ENCODE data around the gene RAB15.

RAB15 gene

DNA sequence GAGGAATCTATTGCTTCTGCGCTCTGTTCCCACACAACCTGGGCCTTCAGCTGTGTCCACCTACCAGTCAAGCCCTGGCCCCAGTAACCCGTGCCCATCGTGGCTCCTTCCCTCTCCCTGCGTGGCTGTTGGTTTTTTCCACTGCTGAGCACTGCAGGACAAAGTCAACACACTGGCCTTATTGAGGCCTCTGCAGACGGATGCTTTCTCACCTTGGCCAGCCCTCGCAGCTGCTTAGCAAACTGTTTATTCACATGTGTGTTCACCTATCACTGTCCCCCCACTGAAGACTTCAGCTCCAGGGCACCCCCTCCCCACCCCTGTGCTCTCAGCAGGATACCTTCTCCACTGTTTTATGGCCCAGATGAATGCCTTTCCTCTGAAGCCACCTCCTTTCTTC lies 16.8 kb downstream of the RAB15 start:
- DNase-seq: peak in 1 of 14 donors; percentile 45

DNA sequence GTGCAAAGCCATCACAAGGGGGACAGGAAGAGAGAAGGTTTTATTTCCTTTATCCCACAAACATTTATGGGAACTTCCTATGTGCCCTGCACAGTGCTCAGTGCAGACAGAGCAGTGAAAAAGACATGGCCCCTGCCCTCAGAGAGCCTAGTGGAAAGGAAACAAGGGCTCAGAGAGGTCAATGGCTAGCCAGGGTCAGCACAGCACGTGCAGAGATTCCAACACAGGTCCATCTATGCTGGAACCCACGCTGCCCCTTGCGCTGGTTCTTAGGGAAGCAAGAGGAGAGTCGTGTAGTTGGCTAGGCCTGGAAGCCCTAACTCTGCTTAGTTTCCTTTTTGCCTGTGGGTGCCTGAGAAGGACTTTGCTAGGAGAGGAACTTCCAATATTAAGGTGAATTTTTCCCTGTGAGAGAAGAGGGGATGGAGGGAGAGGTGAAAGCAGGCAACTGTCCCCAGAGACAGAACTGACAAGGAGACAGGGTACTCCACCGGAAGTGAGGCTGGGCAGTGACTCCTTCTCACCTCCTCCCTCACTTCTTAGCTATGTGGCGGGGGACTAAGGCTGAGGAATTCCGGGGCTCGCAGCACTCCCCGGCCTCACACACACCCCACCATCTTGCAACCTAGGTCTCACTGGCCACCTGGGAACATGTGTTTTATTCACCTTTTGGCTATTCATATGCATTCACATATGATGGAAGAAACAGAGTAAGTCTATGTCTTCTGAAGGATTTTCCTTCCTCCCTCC lies 17.5 kb downstream of the RAB15 start:
- DNase-seq: no peak

DNA sequence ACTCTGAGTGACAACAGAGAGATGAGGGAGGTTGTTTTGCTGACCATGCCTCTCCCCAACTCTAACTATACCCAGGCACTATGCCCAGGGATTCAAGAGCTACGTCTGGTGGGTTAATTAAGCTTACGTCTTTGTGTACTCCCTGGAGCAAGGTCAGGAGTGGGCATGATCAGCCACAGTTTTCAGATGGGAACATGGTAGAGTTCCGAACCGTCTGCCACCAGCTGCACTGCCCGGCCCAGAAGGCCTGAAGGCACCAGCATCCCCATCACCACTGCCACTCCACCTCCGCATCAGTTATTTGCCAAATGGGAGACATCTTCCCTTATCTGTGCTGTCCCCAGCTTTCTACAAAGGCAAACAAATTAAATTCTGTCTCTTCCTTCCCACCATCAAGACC lies 18.5 kb downstream of the RAB15 start:
- no peak for DNase-seq

DNA sequence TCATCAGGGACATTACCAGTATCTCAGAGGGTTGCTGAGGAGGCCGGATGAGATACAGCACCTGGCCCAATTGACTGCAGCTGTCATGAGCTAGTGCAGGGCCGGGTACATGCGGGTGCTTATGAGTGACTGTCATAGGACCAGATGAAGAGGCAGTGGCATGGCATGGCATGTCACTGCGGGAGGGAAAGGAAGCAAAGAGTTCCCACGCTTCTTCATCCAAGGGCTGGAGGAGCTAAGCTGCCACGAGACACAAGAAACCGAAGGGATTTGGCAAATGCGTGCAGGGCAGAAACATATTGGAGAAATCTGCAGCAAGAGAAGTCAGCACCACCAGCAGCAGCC lies 18.9 kb downstream of the RAB15 start:
- peak in 1 of 14 donors; percentile 70 for DNase-seq

DNA sequence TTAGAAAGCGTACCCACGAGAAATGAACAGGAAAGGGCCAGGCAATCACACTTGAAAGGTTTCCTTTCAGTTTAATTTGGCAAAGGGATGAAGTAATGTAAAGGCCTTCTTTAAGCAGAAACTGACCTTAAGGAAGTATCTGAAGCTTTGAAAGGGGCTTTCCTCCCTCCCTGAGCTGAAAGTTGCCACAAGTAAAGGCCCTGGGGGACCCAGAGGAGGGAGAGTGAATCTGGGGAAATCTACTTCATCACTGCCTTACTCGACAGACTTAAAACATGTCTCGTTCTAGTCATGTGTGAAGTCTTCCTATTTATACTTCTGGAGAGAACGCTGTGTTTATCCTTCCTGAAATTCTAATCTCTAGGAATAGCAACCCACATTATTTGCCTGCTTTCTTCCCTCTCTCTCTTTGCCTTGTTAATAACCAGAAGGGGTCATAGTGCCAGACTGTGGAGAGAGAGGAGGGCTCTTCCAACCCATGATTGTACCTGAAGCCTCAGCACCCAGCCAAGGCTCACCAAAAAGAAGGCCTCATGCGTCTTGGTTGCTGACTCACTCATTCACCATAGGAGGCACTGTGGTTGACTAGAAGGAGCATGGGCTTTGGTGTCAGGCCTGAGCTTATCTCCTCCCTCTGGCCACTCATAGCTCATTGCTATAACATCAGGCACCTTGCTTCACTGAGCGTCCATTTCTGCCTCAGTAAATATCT lies 19.4 kb downstream of the RAB15 start:
- DNase-seq: no peak

DNA sequence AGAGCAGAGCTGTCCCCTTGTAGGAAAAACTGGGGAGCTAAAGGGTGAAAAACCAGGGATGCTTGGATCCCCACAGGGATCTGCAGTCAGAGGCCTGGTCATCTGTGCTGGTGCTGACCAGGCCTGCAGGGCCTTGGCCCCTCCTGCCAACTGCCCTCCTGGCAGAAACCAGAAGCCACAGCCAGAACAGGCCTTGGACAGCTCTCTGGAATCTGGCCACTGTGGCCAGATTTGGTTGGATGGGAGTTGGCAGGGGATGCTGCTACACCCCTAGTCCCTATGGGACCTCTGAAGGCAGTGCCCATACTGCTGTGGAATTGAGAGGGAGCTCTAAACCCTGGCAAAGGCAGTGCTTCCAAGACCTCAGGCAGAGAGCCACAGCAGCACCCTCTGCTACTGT lies 20.4 kb downstream of the RAB15 start:
- DNase-seq: peak in 1 of 14 donors; percentile 77

DNA sequence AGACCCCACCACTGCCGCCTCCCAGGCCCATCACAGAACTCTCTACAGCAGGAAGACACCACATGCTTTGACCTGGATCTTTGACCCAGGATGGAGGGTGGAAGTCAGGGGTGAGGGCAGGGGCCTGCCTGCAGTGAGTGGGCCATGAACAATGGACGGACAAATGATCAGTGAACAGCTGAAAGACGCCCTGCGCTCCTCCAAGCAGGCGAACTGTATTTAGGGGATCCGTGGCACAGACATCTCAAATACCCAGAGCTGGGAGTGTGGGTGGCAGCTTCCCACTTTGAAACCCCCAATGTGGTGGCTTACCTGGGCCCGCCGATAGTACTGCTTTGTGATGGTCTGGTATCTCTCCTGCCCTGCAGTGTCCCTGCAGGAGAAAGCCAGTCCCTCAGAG lies 20.8 kb downstream of the RAB15 start:
- DNase-seq: no peak

DNA sequence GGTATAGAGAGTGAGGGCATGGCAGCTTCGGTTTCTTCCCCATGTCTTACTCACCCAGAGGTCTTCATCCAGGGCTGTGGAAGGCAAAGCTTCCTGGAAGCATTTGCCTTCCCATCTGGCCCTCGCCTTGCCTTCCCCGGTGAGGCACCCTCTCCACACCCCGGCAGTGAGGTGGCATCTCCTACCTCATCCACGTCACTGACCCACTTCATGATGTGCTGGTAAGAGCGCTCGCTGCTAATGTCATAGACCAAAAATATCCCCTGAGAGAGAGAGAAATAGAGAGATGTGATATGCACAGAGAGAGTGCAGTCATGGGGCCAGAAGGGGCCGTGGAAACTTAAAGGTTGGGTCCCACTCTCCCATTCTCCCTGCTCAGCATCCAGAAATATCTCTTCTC lies 21.2 kb downstream of the RAB15 start:
- DNase-seq: no peak

DNA sequence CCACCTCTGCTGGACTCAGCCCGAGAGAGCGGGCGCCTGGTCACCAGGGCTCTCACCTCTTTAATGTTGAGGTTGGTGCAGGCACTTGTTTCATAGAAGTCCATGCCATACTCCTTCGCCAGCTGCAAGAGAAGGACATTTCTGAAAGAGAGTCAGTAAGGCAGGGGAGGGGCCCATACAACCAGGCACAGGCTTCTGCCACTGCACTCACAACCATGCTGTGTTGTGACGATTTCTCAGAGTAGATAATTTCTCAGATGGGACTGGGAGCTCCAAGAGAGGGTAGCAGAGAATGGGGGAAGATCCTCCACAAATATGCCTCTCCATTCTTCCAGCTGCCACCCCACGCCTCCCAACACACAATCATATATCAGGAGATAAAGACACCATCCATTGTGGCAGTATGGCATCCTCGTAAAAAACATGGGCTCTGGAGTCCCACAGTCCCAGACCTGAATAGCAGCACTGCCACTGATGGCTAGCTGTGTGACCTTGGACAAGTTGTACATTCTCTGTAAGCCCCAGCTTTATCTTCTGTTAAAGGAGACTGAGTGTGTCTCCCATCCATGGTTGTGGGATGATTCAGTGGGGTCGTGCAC lies 23.4 kb downstream of the RAB15 start:
- no peak for DNase-seq

DNA sequence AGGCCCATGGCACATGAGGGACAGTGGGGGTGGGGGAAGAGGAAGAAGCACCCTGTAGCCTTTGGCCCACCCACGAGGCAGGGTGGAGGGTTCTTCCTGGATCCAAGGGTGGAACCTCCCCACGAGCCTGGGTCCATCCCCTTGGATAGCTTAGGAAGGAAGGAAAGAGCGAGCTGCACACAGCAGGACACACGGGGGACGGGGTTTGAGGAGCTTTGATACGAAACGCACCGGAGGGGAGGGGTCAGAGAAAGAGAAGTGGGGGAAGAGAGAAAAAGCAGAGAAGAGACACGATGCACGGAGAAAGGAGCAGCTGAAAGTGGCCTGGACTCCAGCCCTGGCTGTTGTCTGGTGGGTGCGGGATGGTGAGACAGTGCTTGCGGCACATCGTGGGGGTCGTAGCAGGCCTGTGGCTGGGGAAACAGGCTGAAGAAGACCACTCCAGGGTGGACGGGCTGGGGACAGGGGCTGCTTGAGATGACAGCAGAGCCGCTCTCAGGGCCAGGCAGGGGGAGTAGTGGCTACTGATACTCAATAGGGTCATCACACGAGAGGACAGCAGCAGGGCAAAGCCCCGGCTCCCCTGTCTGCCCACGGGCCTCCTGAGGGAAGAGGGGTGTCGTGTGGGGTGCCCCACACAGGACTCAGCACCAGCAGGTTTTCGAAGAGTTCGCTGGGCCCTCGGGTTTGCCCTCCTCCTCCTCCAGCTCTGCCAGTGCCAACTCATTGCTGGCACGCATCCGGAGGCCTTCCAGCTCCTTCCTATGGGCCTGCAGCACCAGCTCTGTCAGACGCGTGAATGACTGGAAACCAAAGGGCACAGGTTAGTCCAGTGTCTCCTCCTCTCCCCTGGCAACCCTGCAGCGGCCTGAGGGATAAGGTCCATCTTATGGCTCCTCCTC lies 24.2 kb downstream of the RAB15 start:
- peak in 3 of 14 donors; percentile 19 to 53 (median 30) for DNase-seq

DNA sequence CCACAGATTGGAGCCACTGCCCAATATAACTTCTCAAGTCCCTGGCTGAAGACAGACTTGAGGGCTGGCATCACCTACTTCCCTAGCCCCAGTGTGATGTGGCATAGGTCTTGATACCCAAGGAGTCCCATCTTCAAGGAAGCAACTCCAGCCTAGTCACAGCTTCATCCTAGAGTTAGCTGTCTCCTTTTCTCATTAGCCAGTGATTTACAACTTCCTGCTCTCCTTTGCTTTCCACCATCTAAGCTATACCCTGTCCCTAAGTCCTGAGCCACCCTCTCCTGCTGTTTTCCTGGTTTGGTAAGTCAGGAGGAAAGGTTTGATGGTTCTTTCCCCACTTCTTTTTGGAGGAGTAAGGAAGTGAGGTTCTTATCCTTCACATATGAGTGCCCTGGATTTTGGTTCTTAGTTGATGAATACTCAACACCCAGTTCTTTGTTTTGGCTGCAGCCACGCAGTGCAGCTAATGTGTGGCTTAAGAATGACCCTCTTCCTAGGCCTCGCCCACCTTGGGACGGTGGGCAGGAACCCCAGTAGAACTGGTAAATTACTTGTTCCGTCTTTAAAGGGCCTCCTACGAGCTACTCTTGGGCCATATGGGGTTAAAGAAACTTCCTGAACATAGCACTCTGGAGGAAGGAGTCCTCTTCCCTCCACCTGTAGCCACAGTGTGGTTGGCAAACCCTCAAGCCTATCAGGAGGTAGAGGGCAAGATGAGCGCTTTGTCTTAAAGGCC lies 25.7 kb downstream of the RAB15 start:
- no peak for DNase-seq

DNA sequence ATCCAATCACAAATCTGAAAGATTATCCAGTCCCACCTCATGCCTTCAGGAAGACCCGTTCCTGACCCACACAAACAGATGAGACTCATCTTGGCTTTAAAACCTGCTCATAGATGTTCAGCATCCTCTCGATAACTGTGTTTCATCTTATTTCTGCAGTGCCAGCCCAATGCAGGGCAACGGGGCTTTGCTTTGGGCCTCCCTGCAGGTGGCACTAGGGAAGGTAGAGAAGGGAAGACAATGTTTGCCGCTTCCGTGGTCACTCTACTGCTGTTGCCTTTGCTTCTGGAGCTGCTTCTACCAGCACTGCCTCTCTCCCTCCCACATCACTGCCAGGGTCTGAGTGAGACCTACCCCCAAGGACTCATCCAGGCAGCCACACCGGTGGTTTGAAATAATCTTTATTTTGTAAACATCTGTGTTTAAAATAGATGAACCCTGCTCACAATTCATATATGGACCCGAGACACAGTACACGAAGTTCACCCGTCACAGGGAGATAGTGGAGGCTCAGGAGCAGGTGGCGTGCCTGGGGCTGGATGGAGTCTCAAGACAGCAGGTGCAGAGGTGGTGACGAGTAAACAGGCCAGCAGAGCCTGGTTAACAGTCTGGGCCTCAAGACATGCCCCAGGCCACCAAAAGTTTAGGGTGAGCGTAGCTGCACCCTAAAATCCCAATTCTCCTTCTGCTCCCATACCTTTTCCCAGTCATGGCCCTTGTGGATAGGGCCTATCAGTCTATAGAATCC lies 26.5 kb downstream of the RAB15 start:
- DNase-seq: no peak

DNA sequence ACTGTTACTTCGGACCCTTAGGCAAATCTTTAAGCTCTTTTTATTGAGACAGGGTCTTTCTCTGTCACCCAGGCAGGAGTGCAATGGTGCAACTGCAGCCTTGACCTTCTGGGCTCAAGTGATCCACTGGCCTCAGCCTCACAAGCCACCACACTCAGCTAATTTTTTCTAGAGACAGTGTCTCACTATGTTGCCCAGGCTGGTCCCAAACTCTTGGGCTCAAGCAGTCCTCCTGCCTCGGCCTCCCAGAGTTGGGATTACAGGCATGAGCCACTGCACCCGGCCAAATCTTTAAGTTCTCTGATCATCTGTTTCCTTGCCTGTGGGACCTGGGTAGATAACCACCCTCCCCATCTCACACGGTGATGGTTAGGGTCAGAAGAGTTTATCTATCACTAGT lies 27.3 kb downstream of the RAB15 start:
- DNase-seq: no peak

DNA sequence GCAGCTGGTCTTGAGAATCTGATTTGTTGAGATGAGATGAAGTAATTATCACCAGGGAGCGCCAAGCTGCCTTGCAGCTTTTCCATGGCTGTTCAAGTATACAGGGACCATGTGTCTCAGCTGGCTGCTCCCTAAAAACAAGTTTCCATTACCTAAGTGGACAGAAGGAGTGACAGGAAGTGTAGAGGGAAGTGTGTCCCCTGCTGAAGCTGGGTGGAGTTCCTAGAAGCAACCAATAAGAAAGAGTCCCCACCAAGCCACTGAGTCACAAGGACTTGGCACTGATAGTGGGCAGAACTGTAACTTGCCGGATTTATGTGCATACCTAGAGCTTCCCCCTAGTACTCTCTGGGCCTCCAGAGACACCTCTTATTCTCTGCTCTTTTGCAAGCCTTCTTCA lies 28.1 kb downstream of the RAB15 start:
- DNase-seq: no peak

DNA sequence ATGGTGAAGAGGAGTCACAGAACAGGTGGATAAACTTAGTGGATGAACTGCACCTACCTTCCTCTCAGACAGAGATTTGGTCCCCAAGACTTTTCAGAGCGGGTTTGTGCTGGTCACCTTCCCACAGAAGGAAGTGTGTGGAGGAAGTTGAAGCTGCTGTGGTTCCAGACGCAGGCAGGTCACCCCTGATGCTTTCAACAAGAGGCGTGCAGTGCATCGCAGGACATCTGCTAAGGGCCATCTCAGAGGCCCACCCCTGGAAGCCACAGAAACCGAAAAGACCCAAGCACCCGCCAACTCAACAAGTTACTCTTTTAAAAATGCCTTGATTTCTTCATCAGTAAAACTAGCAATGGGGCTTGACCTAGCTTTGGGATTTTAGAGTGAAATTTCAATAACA lies 28.6 kb downstream of the RAB15 start:
- no peak for DNase-seq

DNA sequence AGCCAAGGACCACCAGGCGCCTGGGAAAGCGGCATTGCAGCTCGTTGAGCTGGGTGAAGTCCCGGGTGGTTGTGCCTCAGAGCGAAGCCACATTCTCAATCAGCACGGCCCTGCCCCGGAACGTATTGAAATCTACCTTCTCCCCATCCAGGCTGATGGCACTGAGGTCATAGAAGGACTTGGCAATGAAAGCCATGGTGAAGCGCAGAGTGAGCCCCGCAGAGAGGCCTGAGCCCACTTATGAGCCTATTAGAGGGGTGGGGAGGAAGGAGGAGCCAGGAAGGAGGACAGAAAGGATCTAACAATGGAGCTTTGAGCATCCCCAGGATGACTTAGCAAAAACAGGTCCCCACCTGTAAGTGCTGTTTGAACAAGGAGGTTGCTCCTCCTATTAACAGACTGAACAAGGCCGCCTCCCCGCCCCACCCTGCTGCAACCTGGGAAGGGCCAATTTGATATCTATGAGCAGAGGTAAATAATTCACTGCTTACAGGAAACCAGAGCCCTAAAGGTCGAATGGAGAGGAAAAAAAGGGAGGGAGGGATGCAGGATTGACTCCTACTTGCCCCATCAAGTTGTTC lies 29.5 kb downstream of the RAB15 start, which contains the start of gene GPX2:
Gene GPX2, minus strand, starts transcription at position 215 of the 581 bp plus-strand sequence. Its CDS starts 19 bp downstream, at position 196.
- no peak for DNase-seq

DNA sequence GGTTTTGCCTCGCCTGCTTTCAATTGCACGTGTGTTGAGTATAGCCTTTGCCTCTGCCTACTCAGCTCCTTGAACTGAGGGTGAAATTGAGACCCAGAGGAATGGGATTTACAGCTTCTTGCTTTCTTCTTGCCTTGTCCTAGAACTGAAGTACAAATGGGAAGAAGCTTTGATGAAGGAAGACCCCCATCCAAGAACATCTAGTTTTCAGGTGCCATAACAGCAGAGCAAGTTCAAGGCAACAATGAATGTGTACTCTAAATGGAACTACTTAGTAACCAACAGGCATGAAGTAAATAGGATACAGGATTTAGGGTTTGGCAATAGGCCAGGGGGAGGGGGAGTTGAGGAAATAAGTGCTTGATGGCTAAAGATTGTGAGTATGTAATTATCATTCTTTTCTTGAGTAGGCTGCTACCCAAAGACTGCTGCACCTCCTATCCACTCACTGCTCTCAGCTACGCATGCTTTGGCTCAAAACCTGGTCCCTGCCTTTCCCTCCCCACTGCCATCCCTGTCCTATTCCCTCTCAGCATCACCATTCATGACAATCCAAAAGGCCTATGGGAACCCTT lies 31.7 kb downstream of the RAB15 start:
- DNase-seq: no peak

DNA sequence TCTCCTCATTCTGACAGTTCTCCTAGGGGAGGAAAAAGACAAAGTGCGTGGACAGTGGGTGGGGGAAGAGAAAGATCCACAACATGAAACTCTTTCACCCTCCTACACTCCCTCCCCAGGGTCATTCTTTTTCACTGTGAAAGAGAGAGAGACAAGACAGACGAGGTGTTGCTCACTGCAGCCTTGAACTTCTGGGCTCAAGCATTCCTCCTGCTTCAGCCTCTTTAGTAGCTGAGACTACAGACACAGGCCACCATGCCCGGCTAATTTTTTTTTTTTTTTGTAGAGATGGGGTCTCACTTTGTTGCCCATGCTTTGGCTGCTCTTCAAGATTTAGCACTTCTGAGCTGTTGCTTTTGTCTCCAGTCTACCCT lies 32.3 kb downstream of the RAB15 start:
- no peak for DNase-seq

DNA sequence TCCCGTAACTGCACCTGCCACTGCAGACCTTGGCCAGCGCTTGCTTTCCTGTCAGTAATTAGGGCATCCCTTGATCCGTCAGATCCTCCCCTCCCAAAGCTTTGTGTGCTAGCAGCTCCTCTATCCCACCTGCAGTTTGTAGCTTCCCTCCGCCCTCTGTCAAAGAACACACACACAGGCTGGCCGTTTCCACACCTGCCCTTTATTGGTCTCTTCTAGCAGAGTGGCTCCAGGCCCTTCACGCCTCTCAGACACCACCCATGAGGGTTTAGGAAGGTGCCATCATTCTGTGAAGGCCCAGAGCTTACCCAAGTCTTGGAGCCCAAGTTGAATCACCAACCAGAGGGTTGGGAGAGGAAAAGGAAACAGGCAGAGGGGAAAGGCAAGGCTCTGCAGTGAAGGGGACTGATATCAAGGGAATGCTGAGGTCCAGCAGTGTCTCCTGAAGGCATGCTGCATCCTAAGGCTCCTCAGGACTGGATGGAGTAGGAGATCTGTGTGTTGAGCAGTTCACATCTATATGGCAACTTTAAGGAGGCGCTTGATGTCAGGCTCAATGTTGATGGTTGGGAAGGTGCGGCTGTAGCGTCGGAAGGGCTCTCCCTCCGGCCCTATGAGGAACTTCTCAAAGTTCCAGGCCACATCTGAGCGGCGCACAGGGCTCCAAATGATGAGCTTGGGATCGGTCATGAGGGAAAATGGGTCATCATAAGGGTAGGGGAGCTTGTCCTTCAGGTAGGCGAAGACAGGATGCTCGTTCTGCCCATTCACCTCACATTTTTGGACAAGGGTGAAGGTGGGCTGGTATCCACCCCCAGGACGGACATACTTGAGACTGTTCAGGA lies 32.9 kb downstream of the RAB15 start:
- peak in 1 of 14 donors; percentile 38 for DNase-seq

DNA sequence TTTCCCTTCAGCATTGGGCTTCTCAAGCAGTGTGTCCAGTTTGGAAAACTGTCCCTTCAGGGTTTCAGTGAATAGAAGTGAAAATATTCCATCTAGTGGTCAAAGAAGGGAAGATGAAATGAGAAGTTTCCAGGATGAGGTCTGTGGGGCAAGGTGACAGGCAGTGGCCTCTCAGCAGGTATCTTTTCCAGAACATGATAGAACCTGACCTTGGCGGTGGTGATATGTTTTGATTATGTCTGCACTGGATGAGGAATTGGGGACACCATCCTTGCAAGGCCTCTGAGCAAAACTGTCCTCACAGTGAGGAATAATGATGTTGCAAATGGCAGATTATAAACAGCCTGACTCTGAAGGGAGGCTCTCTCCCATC lies 34.3 kb downstream of the RAB15 start:
- DNase-seq: peak in 1 of 14 donors; percentile 39

Data from C1 segment of cervical spinal cord (tissue), 14 donors.